ENCODE data around the gene NLE1.
"Not testable (repeated sequence)": the region's sequence is repeated elsewhere in the genome, so short reads cannot be mapped to it uniquely, and the experiment has no call there.

NLE1 gene

GRCh38 chr17:35184274-35184673 is 42.2 kb upstream of the NLE1 start:
- H3K36me3 ChIP-seq (ENCODE audit: control insufficient read depth in 4 of 4, insufficient read depth in 4 of 4, low read length in 3 of 4), result no peaks in the 10 kb centered on the region
- no peak overlapping the region for H3K27ac ChIP-seq (ENCODE audit: insufficient read depth in 1 of 2, low read depth in 1 of 2, low read length in 2 of 2, poor library complexity in 1 of 2, severe bottlenecking in 2 of 2)
- H3K27me3 ChIP-seq (replicated peaks in 2 of 5; ENCODE audit: control insufficient read depth in 4 of 5, insufficient read depth in 5 of 5, low read length in 4 of 5), result peaks cover 0 to 32% (median 7%) of the 10 kb centered on the region in 5 experiments
- 69% methylated on average over 2 of the region's 3 CpGs for WGBS (ENCODE audit: insufficient coverage)
- no peak overlapping the region for H3K4me3 ChIP-seq (ENCODE audit: control insufficient read depth in 1 of 7, extremely low read depth in 1 of 7, insufficient read depth in 4 of 7, low read depth in 2 of 7, low read length in 6 of 7)
- H3K9me3 ChIP-seq (ENCODE audit: control extremely low read depth in 1 of 5, control insufficient read depth in 4 of 5, insufficient read depth in 2 of 5, low read depth in 1 of 5, low read length in 4 of 5), result peaks cover 0 to 2% (median 0%) of the 10 kb centered on the region in 5 experiments
- H3K4me1 ChIP-seq (ENCODE audit: control extremely low read depth in 1 of 4, control insufficient read depth in 4 of 4, insufficient read depth in 4 of 4, low read length in 3 of 4), result no peaks in the 10 kb centered on the region
- no peak for DNase-seq
- CTCF ChIA-PET, result no interaction called here
- POLR2A ChIA-PET, result no interaction called here

GRCh38 chr17:35183332-35183731 is 41.2 kb upstream of the NLE1 start:
- Histone ChIP-seq H3K27me3 (replicated peaks in 2 of 5; ENCODE audit: control insufficient read depth in 4 of 5, insufficient read depth in 5 of 5, low read length in 4 of 5) (peaks cover 0 to 32% (median 7%) of the 10 kb centered on the region in 5 experiments), H3K4me1 (ENCODE audit: control extremely low read depth in 1 of 4, control insufficient read depth in 4 of 4, insufficient read depth in 4 of 4, low read length in 3 of 4) (no peaks in the 10 kb centered on the region), H3K27ac (ENCODE audit: insufficient read depth in 1 of 2, low read depth in 1 of 2, low read length in 2 of 2, poor library complexity in 1 of 2, severe bottlenecking in 2 of 2) (no peak overlapping the region), H3K36me3 (ENCODE audit: control insufficient read depth in 4 of 4, insufficient read depth in 4 of 4, low read length in 3 of 4) (no peaks in the 10 kb centered on the region), H3K4me3 (ENCODE audit: control insufficient read depth in 1 of 7, extremely low read depth in 1 of 7, insufficient read depth in 4 of 7, low read depth in 2 of 7, low read length in 6 of 7) (no peak overlapping the region), H3K9me3 (ENCODE audit: control extremely low read depth in 1 of 5, control insufficient read depth in 4 of 5, insufficient read depth in 2 of 5, low read depth in 1 of 5, low read length in 4 of 5) (peaks cover 0 to 2% (median 0%) of the 10 kb centered on the region in 5 experiments)
- ChIA-PET CTCF (interaction anchor here (0.7 to 1.2 kb wide), 2 partner anchors 27 to 350 kb away, joined by 3 read pairs; no protein-coding TSS in a partner anchor), POLR2A (interaction anchor here (0.5 kb wide), 1 partner anchor 29 kb away, joined by 3 read pairs; no protein-coding TSS in a partner anchor)
- WGBS (ENCODE audit: insufficient coverage), result 97% methylated on average over 4 of the region's 6 CpGs
- no peak for DNase-seq

GRCh38 chr17:35179379-35179778 is 37.3 kb upstream of the NLE1 start:
- CTCF ChIA-PET; H3K36me3 ChIP-seq (ENCODE audit: control insufficient read depth in 4 of 4, insufficient read depth in 4 of 4, low read length in 3 of 4); POLR2A ChIA-PET; H3K4me3 ChIP-seq (ENCODE audit: control insufficient read depth in 1 of 7, extremely low read depth in 1 of 7, insufficient read depth in 4 of 7, low read depth in 2 of 7, low read length in 6 of 7); H3K27ac ChIP-seq (ENCODE audit: insufficient read depth in 1 of 2, low read depth in 1 of 2, low read length in 2 of 2, poor library complexity in 1 of 2, severe bottlenecking in 2 of 2); H3K4me1 ChIP-seq (ENCODE audit: control extremely low read depth in 1 of 4, control insufficient read depth in 4 of 4, insufficient read depth in 4 of 4, low read length in 3 of 4); H3K9me3 ChIP-seq (ENCODE audit: control extremely low read depth in 1 of 5, control insufficient read depth in 4 of 5, insufficient read depth in 2 of 5, low read depth in 1 of 5, low read length in 4 of 5); DNase-seq: not testable (repeated sequence)
- peaks cover 0 to 26% (median 4%) of the 10 kb centered on the region in 5 experiments for H3K27me3 ChIP-seq (replicated peaks in 2 of 5; ENCODE audit: control insufficient read depth in 4 of 5, insufficient read depth in 5 of 5, low read length in 4 of 5)
- 95% methylated on average over 3 of the region's 5 CpGs for WGBS (ENCODE audit: insufficient coverage)

- no peaks in the 10 kb centered on the region for H3K36me3 ChIP-seq (ENCODE audit: control insufficient read depth in 4 of 4, insufficient read depth in 4 of 4, low read length in 3 of 4)
- POLR2A ChIA-PET, result no interaction called here
- H3K4me3 ChIP-seq (ENCODE audit: control insufficient read depth in 1 of 7, extremely low read depth in 1 of 7, insufficient read depth in 4 of 7, low read depth in 2 of 7, low read length in 6 of 7), result no peak overlapping the region
- 92% methylated on average over 4 of the region's 8 CpGs for WGBS (ENCODE audit: insufficient coverage)
- H3K27ac ChIP-seq (ENCODE audit: insufficient read depth in 1 of 2, low read depth in 1 of 2, low read length in 2 of 2, poor library complexity in 1 of 2, severe bottlenecking in 2 of 2), result no peak overlapping the region
- H3K9me3 ChIP-seq (ENCODE audit: control extremely low read depth in 1 of 5, control insufficient read depth in 4 of 5, insufficient read depth in 2 of 5, low read depth in 1 of 5, low read length in 4 of 5), result no peaks in the 10 kb centered on the region
- H3K27me3 ChIP-seq (replicated peaks in 2 of 5; ENCODE audit: control insufficient read depth in 4 of 5, insufficient read depth in 5 of 5, low read length in 4 of 5), result peaks cover 0 to 6% (median 0%) of the 10 kb centered on the region in 5 experiments
- CTCF ChIA-PET, result no interaction called here
- no peak for DNase-seq
- H3K4me1 ChIP-seq (ENCODE audit: control extremely low read depth in 1 of 4, control insufficient read depth in 4 of 4, insufficient read depth in 4 of 4, low read length in 3 of 4), result no peaks in the 10 kb centered on the region
Measured at GRCh38 chr17:35176897-35177296, 34.8 kb upstream of the NLE1 start.

- WGBS (ENCODE audit: insufficient coverage), result 100% methylated on average over 3 of the region's 9 CpGs
- no peaks in the 10 kb centered on the region for H3K9me3 ChIP-seq (ENCODE audit: control extremely low read depth in 1 of 5, control insufficient read depth in 4 of 5, insufficient read depth in 2 of 5, low read depth in 1 of 5, low read length in 4 of 5)
- no peaks in the 10 kb centered on the region for H3K36me3 ChIP-seq (ENCODE audit: control insufficient read depth in 4 of 4, insufficient read depth in 4 of 4, low read length in 3 of 4)
- no peak overlapping the region for H3K4me3 ChIP-seq (ENCODE audit: control insufficient read depth in 1 of 7, extremely low read depth in 1 of 7, insufficient read depth in 4 of 7, low read depth in 2 of 7, low read length in 6 of 7)
- ChIA-PET CTCF (no interaction called here), POLR2A (no interaction called here)
- peaks cover 0 to 6% (median 0%) of the 10 kb centered on the region in 5 experiments for H3K27me3 ChIP-seq (replicated peaks in 2 of 5; ENCODE audit: control insufficient read depth in 4 of 5, insufficient read depth in 5 of 5, low read length in 4 of 5)
- no peak overlapping the region for H3K27ac ChIP-seq (ENCODE audit: insufficient read depth in 1 of 2, low read depth in 1 of 2, low read length in 2 of 2, poor library complexity in 1 of 2, severe bottlenecking in 2 of 2)
- no peak for DNase-seq
- no peaks in the 10 kb centered on the region for H3K4me1 ChIP-seq (ENCODE audit: control extremely low read depth in 1 of 4, control insufficient read depth in 4 of 4, insufficient read depth in 4 of 4, low read length in 3 of 4)
Measured at GRCh38 chr17:35175638-35176415, 33.7 kb upstream of the NLE1 start.

- Histone ChIP-seq H3K36me3 (ENCODE audit: control insufficient read depth in 4 of 4, insufficient read depth in 4 of 4, low read length in 3 of 4) (no peaks in the 10 kb centered on the region), H3K27ac (ENCODE audit: insufficient read depth in 1 of 2, low read depth in 1 of 2, low read length in 2 of 2, poor library complexity in 1 of 2, severe bottlenecking in 2 of 2) (no peak overlapping the region), H3K4me1 (ENCODE audit: control extremely low read depth in 1 of 4, control insufficient read depth in 4 of 4, insufficient read depth in 4 of 4, low read length in 3 of 4) (no peaks in the 10 kb centered on the region), H3K9me3 (ENCODE audit: control extremely low read depth in 1 of 5, control insufficient read depth in 4 of 5, insufficient read depth in 2 of 5, low read depth in 1 of 5, low read length in 4 of 5) (no peaks in the 10 kb centered on the region), H3K4me3 (ENCODE audit: control insufficient read depth in 1 of 7, extremely low read depth in 1 of 7, insufficient read depth in 4 of 7, low read depth in 2 of 7, low read length in 6 of 7) (no peak overlapping the region), H3K27me3 (replicated peaks in 2 of 5; ENCODE audit: control insufficient read depth in 4 of 5, insufficient read depth in 5 of 5, low read length in 4 of 5) (peaks cover 0 to 6% (median 0%) of the 10 kb centered on the region in 5 experiments)
- WGBS (ENCODE audit: insufficient coverage), result 100% methylated on average over 2 of the region's 2 CpGs
- DNase-seq, result no peak
- POLR2A ChIA-PET, result no interaction called here
- CTCF ChIA-PET, result no interaction called here
Measured at GRCh38 chr17:35174835-35175334, 32.8 kb upstream of the NLE1 start.

- H3K9me3 ChIP-seq (ENCODE audit: control extremely low read depth in 1 of 5, control insufficient read depth in 4 of 5, insufficient read depth in 2 of 5, low read depth in 1 of 5, low read length in 4 of 5); H3K36me3 ChIP-seq (ENCODE audit: control insufficient read depth in 4 of 4, insufficient read depth in 4 of 4, low read length in 3 of 4); POLR2A ChIA-PET; H3K4me3 ChIP-seq (ENCODE audit: control insufficient read depth in 1 of 7, extremely low read depth in 1 of 7, insufficient read depth in 4 of 7, low read depth in 2 of 7, low read length in 6 of 7); DNase-seq; H3K27ac ChIP-seq (ENCODE audit: insufficient read depth in 1 of 2, low read depth in 1 of 2, low read length in 2 of 2, poor library complexity in 1 of 2, severe bottlenecking in 2 of 2); CTCF ChIA-PET; H3K27me3 ChIP-seq (replicated peaks in 2 of 5; ENCODE audit: control insufficient read depth in 4 of 5, insufficient read depth in 5 of 5, low read length in 4 of 5); H3K4me1 ChIP-seq (ENCODE audit: control extremely low read depth in 1 of 4, control insufficient read depth in 4 of 4, insufficient read depth in 4 of 4, low read length in 3 of 4): not testable (repeated sequence)
- WGBS (ENCODE audit: insufficient coverage), result 90% methylated on average over 3 of the region's 3 CpGs
Measured at GRCh38 chr17:35172321-35172720, 30.2 kb upstream of the NLE1 start.
